Activated CD4-positive, alpha-beta T cell treated with anti-CD3 and anti-CD28 coated beads for 1 hour (primary cell): ENCODE measurements around the gene FAM174C.

ENCODE experiments used
- DNase-seq: peaks from one replicate; pipeline ENCODE4 v3.0.0-alpha.2; 2020

The FAM174C gene

DNA sequence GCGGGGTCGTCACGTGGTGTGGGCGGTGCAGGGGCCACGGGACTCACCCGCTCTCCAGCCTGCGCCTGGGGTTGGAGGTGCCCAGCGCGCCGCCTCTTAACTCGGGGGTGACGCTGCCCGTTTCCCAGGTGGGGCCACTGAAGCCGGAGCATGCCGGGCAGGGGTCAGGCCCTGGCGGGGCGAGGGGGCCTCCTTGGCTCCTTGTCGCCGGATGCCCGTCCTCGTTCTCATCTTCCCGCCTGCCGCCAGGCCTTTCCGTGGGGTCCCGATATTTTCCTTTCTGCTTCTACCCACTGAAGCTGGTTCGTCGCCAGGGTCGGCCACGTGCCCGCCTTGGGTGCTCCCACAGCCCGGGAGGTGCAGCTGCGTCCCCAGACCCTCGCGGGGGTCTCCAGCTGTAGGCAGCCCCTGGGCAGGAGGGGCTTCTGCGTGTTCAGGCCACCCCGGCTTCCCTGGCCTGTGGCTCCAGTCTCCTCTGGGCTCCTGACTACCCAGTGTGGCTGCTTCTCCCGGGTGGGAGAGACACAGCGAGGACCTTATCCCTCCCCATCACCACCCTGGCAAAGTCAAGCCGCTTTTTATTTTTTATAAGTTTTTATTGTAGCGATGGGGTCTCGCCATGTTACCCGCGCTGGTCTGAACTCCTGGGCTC, 772 bp downstream of the FAM174C start:
- no peak for DNase-seq

DNA sequence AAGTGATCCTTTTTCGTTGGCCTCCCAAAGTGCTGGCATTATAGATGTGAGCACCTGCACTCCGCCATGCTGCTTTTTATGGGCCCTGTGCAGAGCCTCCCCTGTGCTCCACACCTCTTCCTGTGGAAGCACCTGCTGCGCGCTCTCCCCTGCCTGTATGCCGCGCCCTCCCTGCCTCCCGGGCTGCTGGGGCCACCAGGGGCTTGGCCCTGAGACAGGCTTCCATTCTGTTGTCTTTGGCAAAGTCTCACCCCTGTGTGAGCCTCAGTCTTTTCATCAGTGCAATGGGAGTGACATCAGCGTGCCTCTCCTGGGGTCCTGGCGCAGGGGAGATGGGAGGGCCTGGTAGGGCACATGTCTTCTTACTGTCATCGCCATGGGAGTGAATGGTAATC, 1.3 kb downstream of the FAM174C start:
- no peak for DNase-seq

DNA sequence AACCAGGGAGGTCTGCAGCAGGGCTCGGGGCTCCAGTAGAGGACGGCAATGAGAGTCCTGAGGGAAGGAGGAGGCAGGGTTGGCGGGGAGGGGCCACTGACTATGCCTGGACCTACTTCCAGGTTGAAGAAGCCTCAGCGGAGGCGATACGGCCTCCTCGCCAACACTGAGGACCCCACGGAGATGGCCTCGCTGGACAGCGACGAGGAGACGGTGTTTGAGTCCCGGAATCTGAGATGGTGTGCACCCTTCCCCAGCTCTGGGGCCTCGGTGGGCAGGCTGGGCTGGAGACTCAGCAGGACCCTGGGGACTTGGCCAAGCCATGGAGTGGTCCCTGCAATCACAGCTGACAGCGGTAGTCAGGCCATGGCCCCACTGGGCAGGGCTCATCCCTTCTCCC, 1.7 kb downstream of the FAM174C start:
- no peak for DNase-seq

DNA sequence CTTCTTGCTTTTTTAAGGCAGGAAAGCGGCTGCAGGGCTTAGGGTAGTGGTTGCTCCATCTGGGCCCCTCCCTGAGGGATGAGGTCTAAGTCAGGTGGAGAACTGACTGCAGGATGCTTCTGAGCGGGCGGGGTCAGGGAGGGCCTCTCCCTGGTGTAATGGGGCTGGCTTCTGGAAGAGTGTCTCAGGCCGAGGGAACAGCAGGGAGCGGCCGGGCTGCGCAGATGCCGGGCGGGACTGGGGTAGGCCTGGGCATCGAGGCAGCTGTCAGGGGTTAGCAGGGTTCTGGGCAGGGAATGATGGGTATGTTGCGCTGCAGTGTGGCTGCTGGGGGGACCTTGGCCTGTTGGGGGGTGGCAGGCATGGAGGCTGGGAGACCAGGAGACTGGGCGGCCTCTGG, 2.7 kb downstream of the FAM174C start:
- no peak for DNase-seq

DNA sequence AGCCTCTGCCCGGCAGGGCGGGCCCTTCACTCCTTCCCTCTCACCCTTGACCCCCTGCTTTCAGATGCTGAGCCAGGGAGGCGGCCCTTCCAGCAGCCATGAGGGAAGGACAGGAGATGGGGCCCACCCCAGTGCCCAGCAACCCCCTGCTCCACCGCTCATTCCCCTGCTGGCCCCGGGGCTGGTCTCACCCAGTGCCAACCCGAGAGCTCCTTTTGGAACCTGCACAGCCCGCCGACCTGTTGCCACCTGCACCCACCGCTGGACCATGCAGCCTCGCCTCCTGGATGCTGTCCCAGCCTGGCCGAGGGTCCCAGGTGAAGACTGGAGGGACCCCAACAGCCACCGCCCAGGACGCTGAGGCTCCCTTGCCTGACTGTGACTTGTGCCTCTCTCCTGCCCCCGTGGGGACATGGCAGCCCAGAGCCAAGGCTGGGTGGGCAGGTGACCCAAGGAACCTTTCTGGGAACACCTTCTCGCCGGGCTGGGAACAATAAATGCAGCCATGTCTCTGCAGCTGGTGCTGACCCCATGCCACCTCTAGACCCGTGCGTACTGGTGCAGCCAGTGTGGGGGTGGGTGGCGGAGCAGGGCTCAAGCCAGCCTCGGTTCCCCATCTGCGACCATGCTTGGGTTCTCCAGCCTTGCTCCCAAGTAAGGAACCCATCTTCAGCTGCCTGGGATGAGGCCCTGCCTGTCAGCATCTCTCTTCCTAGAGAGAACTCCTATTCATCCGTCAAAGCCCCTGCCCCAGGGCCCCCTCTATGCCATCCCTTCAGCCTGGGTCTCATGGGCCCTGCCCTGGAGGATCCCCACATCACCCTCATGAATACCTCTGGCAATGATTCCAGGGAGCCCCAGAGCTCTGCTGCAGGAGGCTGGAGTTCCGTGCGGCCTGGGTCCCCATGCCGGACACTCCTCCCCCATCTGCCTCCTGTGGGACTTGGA, 3.7 kb downstream of the FAM174C start:
- no peak for DNase-seq

DNA sequence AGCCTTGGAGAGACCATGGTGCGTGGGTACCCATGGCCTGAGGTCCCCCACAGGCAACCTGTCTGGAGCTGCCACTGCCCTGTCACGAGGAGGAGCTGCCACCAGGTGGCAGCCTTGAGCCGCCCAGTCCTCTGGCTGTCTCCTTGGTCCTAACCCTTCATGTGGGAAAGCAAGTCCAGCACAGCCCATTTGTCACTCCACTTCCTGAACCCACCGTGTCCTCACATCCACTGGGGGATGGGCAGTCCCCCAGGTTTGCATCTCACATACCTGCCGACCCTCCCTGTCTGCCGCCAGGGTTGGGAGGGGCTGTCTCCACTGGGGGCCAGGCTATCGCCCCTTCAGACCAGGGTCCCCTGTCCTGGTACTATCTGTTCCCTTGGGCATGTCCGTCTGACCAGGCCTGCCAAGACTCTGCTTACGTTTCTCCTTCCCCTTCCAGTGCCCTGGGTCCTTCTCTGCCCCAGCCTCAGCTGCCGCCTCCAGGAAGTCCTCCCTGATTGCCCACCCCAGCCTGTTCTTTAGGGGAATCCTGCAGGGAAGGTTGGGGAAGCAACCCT, 4.5 kb downstream of the FAM174C start:
- peak; percentile 68 for DNase-seq

DNA sequence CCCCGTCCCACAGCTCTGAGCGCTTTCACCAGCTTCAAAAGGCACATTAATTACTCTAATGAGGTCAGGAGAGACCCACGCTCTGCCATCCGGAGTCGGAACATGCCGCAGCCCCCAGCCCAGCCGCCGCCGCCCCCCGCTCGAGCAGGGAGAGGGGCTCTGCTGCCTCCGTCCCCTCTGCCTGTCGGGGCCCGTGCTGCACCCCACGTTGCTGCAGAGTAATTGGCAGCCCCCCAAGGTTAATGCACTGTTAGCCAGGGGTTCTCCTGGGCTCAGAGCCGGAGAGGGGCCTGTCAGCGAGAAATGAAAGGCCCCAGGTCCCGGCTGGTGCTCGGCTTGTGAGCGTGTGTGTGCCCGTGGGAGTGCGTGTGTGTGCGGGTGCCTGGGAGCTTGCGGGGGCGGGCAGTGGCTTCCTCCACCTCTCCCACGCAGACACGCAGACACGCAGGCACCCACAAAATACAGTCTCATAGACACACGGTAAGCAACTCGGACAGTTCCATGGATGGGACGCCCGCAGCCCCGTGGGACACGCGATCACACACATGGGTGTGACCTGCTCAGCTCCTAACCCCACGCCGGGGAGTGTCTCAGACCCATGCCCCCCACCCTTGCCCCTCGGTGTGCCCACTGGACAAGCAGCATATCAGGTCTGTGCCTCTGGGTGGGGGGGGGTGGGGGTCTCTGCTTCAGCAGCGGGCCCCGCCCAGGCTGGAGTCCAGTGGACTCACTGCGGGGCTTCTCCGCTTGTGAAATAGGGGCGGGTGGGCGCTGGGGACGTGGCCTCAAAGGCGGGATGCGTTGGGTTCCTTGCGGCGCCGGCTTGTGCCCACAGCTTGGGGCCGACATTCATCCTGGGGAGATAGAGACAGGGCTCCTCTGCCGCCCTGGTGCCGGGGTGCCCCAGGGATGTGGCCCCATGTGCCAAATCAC, 5.6 kb downstream of the FAM174C start:
- DNase-seq, result no peak

DNA sequence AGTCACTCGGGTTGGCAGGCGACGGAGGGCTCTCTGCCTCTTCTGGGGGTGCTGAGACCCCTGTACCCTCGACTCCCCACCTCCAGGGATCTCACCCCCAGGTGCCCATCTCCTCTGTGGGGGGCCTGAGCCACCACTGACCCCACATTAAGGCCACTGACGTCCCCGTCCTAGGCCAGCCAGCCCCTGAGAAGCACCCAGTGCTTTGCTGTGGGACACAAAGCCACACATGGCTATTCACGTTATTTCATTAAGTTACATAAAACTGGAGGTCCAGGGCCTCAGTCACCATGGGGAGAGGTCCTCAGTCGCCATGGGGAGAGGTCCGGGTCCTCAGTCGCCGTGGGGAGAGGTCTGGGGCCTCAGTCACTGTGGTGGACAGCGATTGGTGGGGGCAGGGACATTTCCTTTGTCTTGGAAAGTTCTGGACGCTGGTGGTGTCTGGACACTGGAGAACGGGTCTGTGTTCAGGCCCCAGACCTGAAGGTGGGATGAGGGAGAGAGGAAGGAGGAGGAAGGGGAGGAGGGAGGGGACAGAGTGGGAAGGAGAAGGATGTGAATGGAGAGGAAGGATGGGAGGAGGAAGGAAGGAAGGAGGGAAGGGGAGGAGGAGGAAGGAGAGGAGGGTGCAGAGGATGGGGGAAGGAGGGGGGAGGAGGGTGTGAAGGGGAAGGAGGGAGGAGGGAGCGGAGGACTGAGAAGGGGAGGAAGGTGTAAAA, 6.4 kb downstream of the FAM174C start:
- no peak for DNase-seq

DNA sequence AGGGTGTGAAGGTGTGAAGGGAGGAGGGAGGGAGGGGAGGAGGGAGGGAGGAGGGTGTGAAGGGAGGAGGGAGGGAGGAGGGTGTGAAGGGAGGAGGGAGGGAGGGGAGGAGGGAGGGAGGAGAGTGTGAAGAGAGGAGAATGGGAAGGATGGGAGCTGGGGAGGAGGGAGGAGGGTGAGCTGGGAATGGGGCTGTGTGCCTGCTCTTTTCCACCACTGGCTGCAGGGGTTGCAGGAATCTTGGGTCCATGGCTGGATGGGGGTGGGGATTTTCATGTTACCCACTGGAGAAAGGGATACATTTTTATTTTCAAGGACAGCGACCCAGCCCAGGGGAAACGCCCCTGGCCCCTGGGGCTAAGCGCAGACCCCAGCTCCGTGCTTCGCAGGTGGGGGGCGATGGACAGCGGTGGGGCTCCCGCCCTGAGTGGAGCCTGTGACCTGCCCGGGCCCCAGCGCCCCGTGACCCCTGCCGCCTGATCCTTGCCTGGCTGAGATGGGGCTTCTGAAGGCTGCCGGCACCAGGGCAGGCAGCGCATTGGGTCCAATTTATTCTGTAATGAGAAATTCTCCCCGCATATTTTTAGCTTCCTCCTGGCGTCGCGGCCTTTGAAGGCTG, 7.4 kb downstream of the FAM174C start:
- DNase-seq, result no peak

DNA sequence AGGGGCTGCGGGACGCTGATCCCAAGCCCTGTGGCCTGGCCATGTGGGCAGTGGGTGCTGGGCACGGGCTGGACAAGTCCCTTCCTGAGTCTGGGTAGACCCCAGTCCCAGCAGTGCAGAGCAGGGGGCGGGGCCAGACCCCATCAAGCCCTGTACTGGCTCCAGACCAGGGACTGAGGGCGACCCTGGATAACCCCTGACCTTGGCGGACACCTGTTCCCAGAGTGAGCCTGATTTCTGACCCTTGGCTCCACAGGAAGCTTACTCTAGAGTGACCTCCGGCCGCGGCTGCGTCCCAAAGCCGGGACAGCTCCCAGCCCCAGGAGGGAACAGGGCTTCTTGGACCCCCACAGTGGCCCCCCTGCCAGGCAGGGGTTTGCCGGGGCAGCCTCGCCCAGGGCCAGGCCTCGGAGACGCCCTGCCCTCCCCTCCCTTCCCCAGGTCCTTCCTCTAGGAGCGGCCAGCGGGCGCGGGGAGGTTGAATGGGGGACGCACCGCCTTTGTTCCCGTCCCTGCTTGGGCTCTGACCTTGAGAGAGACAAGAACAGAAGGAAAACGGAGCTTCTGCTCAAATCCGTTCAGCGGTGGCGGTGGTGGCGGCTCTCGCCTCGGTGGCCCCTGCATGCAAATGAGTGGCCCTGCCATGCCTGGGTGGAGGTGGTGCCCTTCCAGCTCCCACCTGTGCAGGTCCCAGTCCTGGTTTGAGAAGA, 8.0 kb downstream of the FAM174C start:
- no peak for DNase-seq

DNA sequence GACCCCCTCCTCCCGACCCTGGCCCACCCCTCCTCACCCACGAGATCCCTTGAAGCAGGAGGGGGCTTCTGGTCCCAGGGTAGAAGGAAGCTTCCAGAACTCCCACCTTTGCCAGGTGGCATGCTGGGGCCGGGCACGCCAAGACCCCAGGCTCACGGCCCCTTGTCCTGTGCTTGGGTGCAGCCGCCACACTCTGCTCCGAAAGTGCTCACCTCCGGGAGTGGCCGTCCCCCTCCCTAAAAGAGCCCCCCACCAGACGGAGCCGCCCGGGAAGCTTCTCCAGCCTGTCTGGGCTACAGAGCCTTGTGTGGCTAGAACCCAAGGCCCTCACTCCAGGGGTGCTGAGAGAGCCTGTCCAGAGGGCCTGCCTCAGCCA, 8.6 kb downstream of the FAM174C start:
- no peak for DNase-seq

DNA sequence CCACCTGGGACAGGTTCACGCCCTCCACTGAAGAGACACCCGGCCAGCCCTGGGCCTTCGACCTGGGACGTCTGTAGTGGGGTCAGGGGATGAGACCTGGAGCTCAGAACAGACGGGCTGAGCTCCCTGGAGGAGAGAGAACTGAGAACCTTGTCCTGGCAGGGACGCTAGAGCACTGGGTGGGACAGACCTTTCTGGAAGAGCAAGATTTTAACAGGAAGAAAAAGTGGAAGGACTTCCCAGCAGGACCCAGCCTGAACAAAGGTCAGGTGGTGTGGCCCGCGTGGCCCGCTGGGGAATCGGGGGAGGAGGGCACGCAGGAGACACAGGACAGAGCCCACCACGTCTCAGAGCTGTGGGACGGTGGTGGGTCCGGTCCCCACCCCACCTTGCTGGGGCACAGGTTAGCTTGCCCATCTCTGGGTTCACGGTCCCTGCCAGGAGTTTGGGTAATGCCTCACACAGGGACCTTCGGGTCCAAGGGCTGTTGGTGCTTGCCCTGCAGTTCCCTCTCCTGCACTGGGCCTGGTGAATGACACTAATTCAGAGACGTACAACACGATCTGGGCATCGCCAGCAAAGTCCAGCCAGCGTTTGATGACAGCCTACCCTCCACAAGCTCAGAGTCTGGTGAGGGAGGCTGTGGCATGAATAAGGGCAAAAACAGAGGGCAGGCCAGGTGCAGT, 9.1 kb downstream of the FAM174C start:
- no peak for DNase-seq

DNA sequence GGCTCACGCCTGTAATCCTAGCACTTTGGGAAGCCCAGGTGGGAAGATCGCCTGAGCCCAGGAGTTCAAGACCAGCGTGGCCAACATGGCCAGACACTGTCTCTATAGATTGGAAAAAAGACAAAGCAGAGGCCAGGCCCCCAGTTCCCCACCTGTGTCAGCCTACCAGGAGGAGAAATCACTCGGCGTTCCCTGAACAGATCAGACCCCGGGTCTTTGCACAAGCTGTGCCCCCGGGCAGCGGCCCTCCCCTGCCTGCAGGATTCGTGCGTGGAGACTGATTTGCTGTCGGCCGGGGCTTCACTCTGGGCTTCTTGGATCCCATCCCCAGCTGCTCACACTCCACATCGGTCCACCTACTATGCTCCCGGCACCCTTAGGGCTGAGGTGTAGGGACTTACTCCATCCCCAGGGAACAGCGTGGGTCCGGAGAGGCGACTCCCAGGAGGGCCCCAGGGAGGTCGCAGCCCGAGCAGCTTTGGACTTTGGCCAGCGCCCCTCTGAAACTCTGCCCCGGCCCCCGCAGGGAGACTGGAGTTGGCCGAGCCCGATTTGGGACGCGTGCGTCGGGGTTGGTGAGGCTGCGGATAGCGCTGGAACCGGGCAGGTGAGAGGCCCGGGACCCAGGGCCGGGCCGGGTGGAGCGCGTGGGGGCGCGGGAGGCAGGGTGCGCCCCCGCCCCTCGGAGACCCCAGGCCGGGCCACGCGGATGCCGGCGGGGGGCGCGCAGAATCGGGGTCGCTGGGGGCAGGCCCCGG, 9.8 kb downstream of the FAM174C start:
- no peak for DNase-seq

DNA sequence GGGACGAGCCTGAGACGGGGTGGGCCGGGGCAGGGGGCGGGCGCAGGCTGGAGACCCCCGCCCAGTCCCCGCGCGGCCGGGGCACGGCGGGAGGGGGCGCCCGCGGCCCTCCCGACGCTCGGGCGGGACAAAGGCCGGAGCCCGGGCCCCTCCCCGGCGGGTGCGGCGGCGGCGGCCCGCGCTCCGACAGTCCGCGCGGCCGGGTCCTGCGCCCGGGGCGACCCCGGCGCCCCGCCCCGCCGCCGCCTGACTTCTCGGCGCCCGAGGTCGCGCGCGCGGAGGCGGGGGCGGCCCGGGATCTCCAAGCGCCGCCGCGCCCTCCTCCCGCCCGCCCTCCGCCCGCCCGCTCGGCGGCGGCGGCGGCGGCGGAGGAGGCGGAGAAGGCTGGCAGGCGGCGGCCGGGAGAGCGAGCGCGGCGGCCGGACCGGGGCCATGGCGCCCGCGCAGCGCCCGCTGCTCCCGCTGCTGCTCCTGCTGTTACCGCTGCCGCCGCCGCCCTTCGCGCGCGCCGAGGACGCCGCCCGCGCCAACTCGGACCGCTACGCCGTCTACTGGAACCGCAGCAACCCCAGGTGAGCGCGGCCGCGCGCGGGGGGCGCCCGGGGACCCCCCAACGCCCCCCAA, 10.5 kb downstream of the FAM174C start, which contains the start of gene EFNA2:
Gene EFNA2 (plus strand): TSS at position 137 of the 624 bp plus-strand sequence. CDS start 296 bp downstream, at position 433.
- DNase-seq, result no peak

DNA sequence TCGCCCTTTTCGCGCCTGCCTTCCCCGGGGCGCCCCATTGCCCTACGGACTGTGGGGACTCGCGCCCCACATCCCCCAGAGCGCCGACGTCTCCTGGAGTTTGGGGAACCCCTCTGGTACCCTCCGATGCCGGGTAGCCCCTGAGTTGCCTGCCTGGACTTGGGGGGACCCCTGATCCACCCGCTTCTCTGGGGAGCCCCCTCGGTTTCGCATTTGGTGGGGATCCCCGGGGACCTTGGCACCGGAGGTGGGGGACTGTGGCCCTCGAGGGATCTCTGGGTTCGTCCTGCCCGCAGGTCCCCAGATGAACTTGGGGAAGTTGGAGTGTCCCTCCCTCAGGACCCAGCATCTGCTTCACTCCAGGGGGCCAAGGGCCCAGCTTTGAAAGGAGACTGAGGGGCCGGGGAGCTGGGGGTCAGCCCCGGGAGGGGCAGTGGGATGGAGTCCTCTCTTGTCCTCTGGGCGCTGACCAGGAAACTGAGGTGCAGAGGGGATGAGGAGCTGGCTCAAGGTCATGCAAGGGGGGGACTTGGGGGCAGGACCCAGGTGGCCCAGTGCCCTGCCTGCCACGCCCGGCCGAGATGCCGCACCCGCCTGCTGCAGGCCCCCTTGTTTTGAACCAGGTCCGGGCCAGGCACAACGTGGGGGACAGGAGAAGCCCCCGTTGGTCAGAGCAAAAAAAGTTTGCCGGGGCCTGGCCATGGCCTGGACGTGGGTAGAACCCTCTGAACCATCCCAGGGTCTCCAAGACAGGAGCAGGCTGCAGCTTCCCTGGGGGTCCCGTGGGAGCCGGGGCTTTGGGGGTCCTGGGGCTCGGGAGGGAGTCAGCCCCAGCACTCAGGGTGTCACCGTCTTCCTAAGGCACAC, 11.4 kb downstream of the FAM174C start:
- no peak for DNase-seq

DNA sequence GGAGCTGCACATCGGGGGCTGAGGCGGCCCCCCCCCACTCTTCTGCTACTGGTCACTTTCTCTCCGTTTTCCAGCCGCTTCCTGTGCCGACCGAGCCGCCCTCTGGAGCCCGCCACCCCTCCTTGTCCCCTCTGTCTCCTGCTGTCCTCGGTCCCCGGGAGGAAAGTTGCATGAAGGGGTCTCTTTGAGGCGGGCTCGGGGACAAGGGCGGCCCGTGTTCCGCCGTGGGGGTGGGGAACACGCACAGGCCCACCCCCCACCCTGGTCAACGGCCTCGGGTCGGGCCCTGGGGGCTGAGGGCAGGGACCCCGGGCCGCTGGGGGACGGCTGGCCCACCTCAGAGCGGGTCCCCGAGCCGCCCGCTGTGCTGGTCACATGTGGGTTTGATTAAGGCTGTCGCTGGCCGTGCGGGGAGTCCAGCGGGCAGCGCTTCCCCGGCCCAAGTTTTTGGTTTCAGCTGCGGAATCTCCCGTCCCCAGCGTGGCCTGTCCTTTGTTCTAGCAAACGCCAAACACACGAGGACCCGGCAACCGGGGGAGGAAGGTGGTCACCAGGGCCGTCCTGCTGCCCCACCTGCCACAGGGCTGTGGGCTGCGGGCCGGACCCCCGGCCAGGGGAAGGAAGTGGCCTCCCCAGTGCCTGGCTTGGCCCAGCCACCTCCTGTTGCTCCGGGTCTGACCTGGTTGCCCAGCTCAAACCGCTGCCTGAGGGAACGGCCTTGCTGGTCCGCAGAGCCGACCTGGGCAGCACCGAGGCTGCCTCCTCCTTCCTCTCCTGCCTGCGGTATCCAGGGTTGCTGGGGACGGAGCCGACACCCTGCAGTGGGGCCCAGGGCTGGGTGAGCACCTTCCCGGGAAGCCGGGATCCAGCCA, 12.3 kb downstream of the FAM174C start:
- DNase-seq, result no peak

DNA sequence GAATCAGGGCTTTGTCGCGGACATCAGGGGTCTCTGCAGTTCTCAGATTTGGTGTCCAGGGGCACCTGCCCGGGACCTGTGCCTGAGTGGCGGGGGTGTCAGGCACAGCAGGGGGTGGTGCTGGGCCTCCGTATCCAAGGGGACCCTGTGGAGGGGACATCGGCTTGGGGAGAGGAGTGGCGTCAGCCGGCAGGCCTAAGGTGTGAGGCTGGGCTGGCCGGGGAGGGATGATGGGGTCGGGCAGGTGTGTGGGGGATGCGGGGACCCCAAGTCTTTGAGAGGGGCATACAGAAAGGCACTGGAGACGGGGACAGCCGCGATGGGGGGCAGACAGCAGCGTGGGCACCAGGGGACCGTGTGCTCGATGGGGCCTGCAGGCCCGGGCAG, 12.9 kb downstream of the FAM174C start:
- DNase-seq, result no peak
